Colonic mucosa (tissue), 4 donors: Measurements from ENCODE around the gene NOL11. TPM values are rescaled to one million over a fixed set of nuclear protein-coding genes. Genes with fewer than 3 reads are reported as not detected.

Source experiments
- DNase-seq: peaks from one replicate; pipeline ENCODE4 v3.0.0-alpha.2; 2020
- H3K27ac ChIP-seq: fragments of 200-600 bp; one replicate; pipeline ENCODE4 v1.8.0; 2021
- H3K27me3 ChIP-seq: fragments of 200-600 bp; one replicate; pipeline ENCODE4 v1.8.0; 2021
- H3K36me3 ChIP-seq: fragments of 200-600 bp; one replicate; pipeline ENCODE4 v1.8.0; 2021
- H3K4me1 ChIP-seq: fragments of 200-600 bp; one replicate; pipeline ENCODE4 v1.8.0; 2021; ENCODE audit warnings: mild to moderate bottlenecking
- H3K4me3 ChIP-seq: fragments of 200-600 bp; one replicate; pipeline ENCODE4 v1.8.0; 2021
- H3K9ac ChIP-seq, 2 donors: one replicate each; pipeline ENCODE4 v1.7.0; 2013; ENCODE audit warnings: control low read depth in 2 of 2, low read depth in 2 of 2, low read length in 2 of 2
- H3K9me3 ChIP-seq: fragments of 200-600 bp; one replicate; pipeline ENCODE4 v1.8.0; 2021
- CTCF ChIP-seq: fragments of 200-600 bp; IDR thresholded peaks from one replicate; pipeline ENCODE4 v1.8.0; 2022; ENCODE audit warnings: antibody characterized with exemption, mild to moderate bottlenecking
- intact Hi-C: fragments of 100-400 bp; cut with DNase I; formaldehyde crosslinking; loops from one replicate; pipeline ENCODE4 v1.14.1; 2022
- total RNA-seq, 2 donors: library from RNA; stranded (reverse); fragmentation: NEBNext Ultra II Directional in 1 of 2; extraction: Animal tissue kit (Norgen Biotek cat#: 25700) in 1 of 2; gene quantifications; one replicate each; pipeline ENCODE4 v1.2.1, GENCODE V29; 2021
- donor health status: healthy.
- donor health status: DM: no; HTN: no; CAD: no.
- donor health status: DM: no; HTN: no; CAD: no.

The NOL11 gene
- total RNA-seq, 2 donors from 2014 or later = 27.8 to 43.3 TPM

- no peaks in the 10 kb centered on the region for H3K4me1 ChIP-seq
- no peaks in the 10 kb centered on the region for H3K27me3 ChIP-seq
- no peak overlapping the region for H3K9ac ChIP-seq
- no peak for TF ChIP-seq CTCF
- no peak overlapping the region for H3K27ac ChIP-seq
- intact Hi-C loops = no loop called here
- no peak overlapping the region for H3K4me3 ChIP-seq
- no peaks in the 10 kb centered on the region for H3K9me3 ChIP-seq
- no peak for DNase-seq
- H3K36me3 ChIP-seq = peaks cover 15% of the 10 kb centered on the region
Observed at GRCh38 chr17:67733449-67733848, 15.7 kb downstream of the NOL11 start.

- no peaks in the 10 kb centered on the region for H3K27me3 ChIP-seq
- no peak overlapping the region for H3K27ac ChIP-seq
- H3K9me3 ChIP-seq = no peaks in the 10 kb centered on the region
- no peaks in the 10 kb centered on the region for H3K4me1 ChIP-seq
- peaks cover 12% of the 10 kb centered on the region for H3K36me3 ChIP-seq
- H3K9ac ChIP-seq = no peak overlapping the region
- intact Hi-C loops = no loop called here
- no peak for DNase-seq
- H3K4me3 ChIP-seq = no peak overlapping the region
- no peak for TF ChIP-seq CTCF
Observed at GRCh38 chr17:67737145-67737544, 19.4 kb downstream of the NOL11 start.

- no peak for DNase-seq
- TF ChIP-seq CTCF = no peak
- peaks cover 9% of the 10 kb centered on the region for H3K36me3 ChIP-seq
- no peak overlapping the region for H3K9ac ChIP-seq
- H3K4me3 ChIP-seq = no peak overlapping the region
- H3K27me3 ChIP-seq = no peaks in the 10 kb centered on the region
- no peaks in the 10 kb centered on the region for H3K9me3 ChIP-seq
- H3K27ac ChIP-seq = no peak overlapping the region
- no peaks in the 10 kb centered on the region for H3K4me1 ChIP-seq
- intact Hi-C loops = no loop called here
Observed at GRCh38 chr17:67742025-67742424, 24.3 kb downstream of the NOL11 start.

GRCh38 chr17:67746704-67747571 lies 29.2 kb downstream of the NOL11 start:
- Histone ChIP-seq H3K9me3 (no peaks in the 10 kb centered on the region), H3K4me3 (no peak overlapping the region), H3K9ac (no peak overlapping the region), H3K36me3 (no peaks in the 10 kb centered on the region), H3K4me1 (no peaks in the 10 kb centered on the region), H3K27ac (peak overlapping the region; percentile 44), H3K27me3 (no peaks in the 10 kb centered on the region)
- TF ChIP-seq CTCF = no peak
- intact Hi-C loops = no loop called here
- DNase-seq = peak; percentile 63

GRCh38 chr17:67747681-67748235 lies 30.0 kb downstream of the NOL11 start:
- H3K9me3 ChIP-seq = no peaks in the 10 kb centered on the region
- no peak for TF ChIP-seq CTCF
- H3K27me3 ChIP-seq = no peaks in the 10 kb centered on the region
- no peak overlapping the region for H3K9ac ChIP-seq
- no peaks in the 10 kb centered on the region for H3K4me1 ChIP-seq
- H3K27ac ChIP-seq = no peak overlapping the region
- intact Hi-C loops = no loop called here
- H3K4me3 ChIP-seq = no peak overlapping the region
- DNase-seq = no peak
- H3K36me3 ChIP-seq = no peaks in the 10 kb centered on the region
